HEK293 (cell line): Measurements from ENCODE around the gene RABL2A.
"Not testable (repeated sequence)": the region's sequence is repeated elsewhere in the genome, so short reads cannot be mapped to it uniquely, and the experiment has no call there.

Experiments
- CTCF ChIA-PET: fragments of 350-600 bp; formaldehyde crosslinking; extraction: SDS; loops from one replicate; lab custom pipeline; 2021; ENCODE audit warnings: antibody characterized with exemption; lab: Yijun Ruan, JAX
- POLR2A ChIA-PET: fragments of 300-600 bp; formaldehyde crosslinking; extraction: SDS; loops from one replicate; lab custom pipeline; 2020; ENCODE audit warnings: antibody characterized with exemption, inconsistent platforms; lab: Yijun Ruan, JAX
- H3K27ac ChIP-seq: fragments of 200-500 bp; sonication (Bioruptor generic); 2 replicates; pipeline ENCODE4 v1.5.1; 2014; ENCODE audit warnings: low read depth, low read length, control low read depth, inconsistent platforms; ENCODE audit errors: extremely low read depth
- H3K36me3 ChIP-seq, 2 experiments: fragments of 200-500 bp in 1 of 2; sonication (Bioruptor generic) in 1 of 2; 1 replicate in 1 of 2; 2 replicates in 1 of 2; pipeline ENCODE4 v1.5.1; 2014 to 2017; ENCODE audit warnings: inconsistent platforms in 2 of 2, low read length in 2 of 2; ENCODE audit not compliant: control insufficient read depth in 2 of 2, insufficient read depth in 1 of 2
- H3K4me1 ChIP-seq: fragments of 200-500 bp; sonication (Bioruptor generic); 2 replicates; pipeline ENCODE4 v1.5.1; 2014; ENCODE audit warnings: mild to moderate bottlenecking, low read length, inconsistent platforms; ENCODE audit not compliant: control insufficient read depth, insufficient read depth
- H3K4me3 ChIP-seq: 2 replicates; pipeline ENCODE4 v1.5.1; 2011; ENCODE audit warnings: low read depth, mild to moderate bottlenecking, control low read depth, low read length, moderate library complexity
- H3K9me3 ChIP-seq: fragments of 200-500 bp; sonication (Bioruptor generic); 2 replicates; pipeline ENCODE4 v1.5.1; 2014; ENCODE audit warnings: low read depth, low read length, inconsistent platforms; ENCODE audit not compliant: control insufficient read depth, insufficient read depth
- CTCF ChIP-seq: fragments of 450-650 bp; formaldehyde crosslinking; IDR thresholded peaks from 2 replicates; pipeline ENCODE4 v1.5.1; 2016; ENCODE audit warnings: missing biosample characterization, missing genetic modification characterization
- HOXD13 ChIP-seq: sonication (generic); formaldehyde crosslinking; IDR thresholded peaks from 2 replicates; pipeline ENCODE4 v1.8.0; 2022; ENCODE audit warnings: missing genetic modification reagents, borderline replicate concordance
- KLF8 ChIP-seq: fragments of 450-650 bp; formaldehyde crosslinking; IDR thresholded peaks from 2 replicates; pipeline ENCODE4 v1.5.1; 2016; ENCODE audit warnings: missing biosample characterization, missing genetic modification characterization
- KLF9 ChIP-seq: fragments of 450-650 bp; formaldehyde crosslinking; IDR thresholded peaks from 2 replicates; pipeline ENCODE4 v1.5.1; 2016; ENCODE audit warnings: missing biosample characterization, missing genetic modification characterization, low read depth
- SP7 ChIP-seq: fragments of 450-650 bp; formaldehyde crosslinking; IDR thresholded peaks from 2 replicates; pipeline ENCODE4 v1.5.1; 2016; ENCODE audit warnings: missing biosample characterization, missing genetic modification characterization
- ZBTB20 ChIP-seq: fragments of 450-650 bp; formaldehyde crosslinking; IDR thresholded peaks from 2 replicates; pipeline ENCODE4 v1.5.1; 2016; ENCODE audit warnings: missing biosample characterization, missing genetic modification characterization
- ZBTB26 ChIP-seq: fragments of 450-650 bp; formaldehyde crosslinking; optimal IDR thresholded peaks from 2 replicates; pipeline ENCODE3; 2016; ENCODE audit warnings: missing biosample characterization, mild to moderate bottlenecking, missing genetic modification characterization
- ZFHX2 ChIP-seq: fragments of 450-650 bp; formaldehyde crosslinking; conservative IDR thresholded peaks from 2 replicates; pipeline ENCODE4 v1.5.1; 2016; ENCODE audit warnings: missing biosample characterization, missing genetic modification characterization
- ZNF2 ChIP-seq: fragments of 450-650 bp; formaldehyde crosslinking; IDR thresholded peaks from 2 replicates; pipeline ENCODE4 v1.5.1; 2016; ENCODE audit warnings: missing biosample characterization, missing genetic modification characterization
- ZNF202 ChIP-seq: fragments of 450-650 bp; formaldehyde crosslinking; IDR thresholded peaks from 2 replicates; pipeline ENCODE4 v1.5.1; 2016; ENCODE audit warnings: missing biosample characterization, missing genetic modification characterization, borderline replicate concordance
- ZNF335 ChIP-seq: fragments of 450-650 bp; formaldehyde crosslinking; conservative IDR thresholded peaks from 2 replicates; pipeline ENCODE4 v1.5.1; 2016; ENCODE audit warnings: missing biosample characterization, missing genetic modification characterization
- ZNF366 ChIP-seq: fragments of 450-650 bp; formaldehyde crosslinking; conservative IDR thresholded peaks from 2 replicates; pipeline ENCODE4 v1.5.1; 2016; ENCODE audit warnings: missing biosample characterization, missing genetic modification characterization
- ZNF501 ChIP-seq: fragments of 450-650 bp; formaldehyde crosslinking; IDR thresholded peaks from 2 replicates; pipeline ENCODE4 v1.5.1; 2016; ENCODE audit warnings: missing biosample characterization, missing genetic modification characterization
- ZNF596 ChIP-seq: fragments of 450-650 bp; IDR thresholded peaks from 2 replicates; pipeline ENCODE4 v1.5.0; 2018; ENCODE audit warnings: missing biosample characterization, mild to moderate bottlenecking, missing genetic modification characterization, moderate library complexity
- ZNF692 ChIP-seq: fragments of 450-650 bp; formaldehyde crosslinking; IDR thresholded peaks from 2 replicates; pipeline ENCODE4 v1.5.1; 2016; ENCODE audit warnings: missing biosample characterization, missing genetic modification characterization

RABL2A gene

GRCh38 chr2:113626616-113627330 lies at the start of gene RABL2A:
TSS of gene RABL2A (plus strand) at chr2:113627266. CDS start at chr2:113628607, 1,341 bp downstream.
- CTCF ChIA-PET, H3K36me3 ChIP-seq, H3K27ac ChIP-seq, POLR2A ChIA-PET, H3K9me3 ChIP-seq, H3K4me1 ChIP-seq: not testable (repeated sequence)
- H3K4me3 ChIP-seq, result peak within 1 kb of the TSS; percentile 46
- TF ChIP-seq ZBTB26 (tag by site-specific recombination), result peak; percentile 68
- peak; percentile 14; the same call in 1 of the 2 replicates for TF ChIP-seq ZNF335 (tag by site-specific recombination)

- H3K4me3 ChIP-seq, CTCF ChIA-PET, H3K4me1 ChIP-seq, H3K9me3 ChIP-seq, H3K36me3 ChIP-seq, POLR2A ChIA-PET, H3K27ac ChIP-seq: not testable (repeated sequence)
These were observed 48.6 kb upstream of the RABL2A start for GRCh38 chr2:113578508-113578907.

- TF ChIP-seq ZNF366 (tag by site-specific recombination) (peak; percentile 28; the same call in 1 of the 2 replicates), ZNF692 (tag by site-specific recombination) (peak; percentile 43; the same call in 1 of the 2 replicates), ZNF596 (peak; percentile 80)
- H3K9me3 ChIP-seq, POLR2A ChIA-PET, H3K27ac ChIP-seq, H3K36me3 ChIP-seq, H3K4me1 ChIP-seq, H3K4me3 ChIP-seq: not testable (repeated sequence)
- CTCF ChIA-PET, result interaction anchor here (1.0 kb wide), 1 partner anchor 158 kb away, joined by 3 read pairs; no protein-coding TSS in a partner anchor
These were observed 44.6 kb upstream of the RABL2A start for GRCh38 chr2:113582473-113582872.

- H3K36me3 ChIP-seq, H3K9me3 ChIP-seq, H3K4me1 ChIP-seq, POLR2A ChIA-PET: not testable (repeated sequence)
- Histone ChIP-seq H3K4me3 (peak overlapping the region; percentile 33), H3K27ac (peak overlapping the region; percentile 62; the same call in 1 of the 2 replicates)
- CTCF ChIA-PET, result interaction anchor here (1.0 kb wide), 1 partner anchor 21 kb away, joined by 3 read pairs; no protein-coding TSS in a partner anchor
- TF ChIP-seq HOXD13 (CRISPR knock-in tag), result 0 out of 2 replicates have a peak, but pooled peaks have one; percentile 48
- TF ChIP-seq CTCF, result peak; percentile 56
- peak; percentile 76; the same call in 1 of the 2 replicates for TF ChIP-seq KLF8 (tag by site-specific recombination)
- peak; percentile 44 for TF ChIP-seq ZFHX2 (tag by site-specific recombination)
- peak; percentile 72 for TF ChIP-seq ZBTB20
- TF ChIP-seq ZNF2 (tag by site-specific recombination), result 0 out of 2 replicates have a peak, but pooled peaks have one; percentile 25
- 0 out of 2 replicates have a peak, but pooled peaks have one; percentile 10 for TF ChIP-seq ZNF202
- peak; percentile 45; the same call in 1 of the 2 replicates for TF ChIP-seq SP7 (tag by site-specific recombination)
- TF ChIP-seq ZBTB26 (tag by site-specific recombination), result peak; percentile 95
- TF ChIP-seq KLF9 (tag by site-specific recombination), result peak; percentile 56
- peak; percentile 84 for TF ChIP-seq ZNF501 (tag by site-specific recombination)
These were observed 43.4 kb upstream of the RABL2A start for GRCh38 chr2:113583521-113584225.
